WTC11 (cell line): Measurements from ENCODE around the gene FHOD3.

Experiments
- CBFB ChIP-seq: sonication (generic); formaldehyde crosslinking; IDR thresholded peaks from 2 replicates; pipeline ENCODE4 v1.8.1; 2022; ENCODE audit warnings: mild to moderate bottlenecking, low read depth, missing genetic modification reagents
- CTCF ChIP-seq: fragments of 200-600 bp; IDR thresholded peaks from 2 replicates; pipeline ENCODE4 v1.8.0; 2022; ENCODE audit warnings: antibody characterized with exemption
- ELF4 ChIP-seq: sonication (generic); formaldehyde crosslinking; IDR thresholded peaks from 2 replicates; pipeline ENCODE4 v1.8.1; 2022; ENCODE audit warnings: low read depth, mild to moderate bottlenecking, moderate library complexity, missing genetic modification reagents
- SMAD3 ChIP-seq: sonication (generic); formaldehyde crosslinking; IDR thresholded peaks from 2 replicates; pipeline ENCODE4 v1.8.0; 2022; ENCODE audit warnings: missing genetic modification reagents, mild to moderate bottlenecking, borderline replicate concordance
- USF1 ChIP-seq: sonication (generic); formaldehyde crosslinking; IDR thresholded peaks from 2 replicates; pipeline ENCODE4 v1.8.0; 2022; ENCODE audit warnings: mild to moderate bottlenecking, missing genetic modification reagents
- ZNF138 ChIP-seq: sonication (generic); formaldehyde crosslinking; conservative IDR thresholded peaks from 2 replicates; pipeline ENCODE4 v1.8.1; 2022; ENCODE audit warnings: mild to moderate bottlenecking, moderate library complexity, missing genetic modification reagents
- ZNF423 ChIP-seq: fragments of 250-450 bp; sonication (Bioruptor Pico); IDR thresholded peaks from 2 replicates; pipeline ENCODE4 v2.1.2; 2022; ENCODE audit warnings: mild to moderate bottlenecking, moderate library complexity
- TF ChIP-seq, protein P1 (sequence below): sonication (generic); formaldehyde crosslinking; IDR thresholded peaks from 2 replicates; pipeline ENCODE4 v1.8.1; 2022; ENCODE audit warnings: low read depth, missing genetic modification reagents, borderline replicate concordance

DNA sequence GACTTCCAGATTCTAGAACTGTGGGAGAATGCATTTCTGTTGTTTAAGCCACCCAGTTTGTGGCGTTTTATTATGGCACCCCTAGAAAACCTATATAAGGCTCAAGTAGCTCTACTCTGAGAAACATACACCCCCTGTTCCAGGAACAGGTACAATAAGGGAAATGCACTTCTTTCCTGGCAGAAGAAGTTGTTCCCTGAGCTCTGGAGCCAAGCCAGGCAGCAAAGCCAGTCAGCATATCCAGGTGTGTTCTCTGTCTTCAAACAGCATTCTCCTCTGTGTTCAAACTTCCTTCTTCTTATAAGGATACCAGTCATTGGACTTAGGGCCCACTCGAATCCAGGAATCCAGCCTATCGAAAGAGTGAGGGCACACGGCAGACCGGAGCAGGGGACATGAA, 434.8 kb downstream of the FHOD3 start:
- TF ChIP-seq SMAD3 (no peak), CTCF (no peak), USF1 (no peak), CBFB (CRISPR knock-in tag) (no peak), ZNF138 (no peak), ZNF423 (CRISPR knock-in tag) (no peak), ELF4 (CRISPR knock-in tag) (no peak)
- TF ChIP-seq, protein P1, sequence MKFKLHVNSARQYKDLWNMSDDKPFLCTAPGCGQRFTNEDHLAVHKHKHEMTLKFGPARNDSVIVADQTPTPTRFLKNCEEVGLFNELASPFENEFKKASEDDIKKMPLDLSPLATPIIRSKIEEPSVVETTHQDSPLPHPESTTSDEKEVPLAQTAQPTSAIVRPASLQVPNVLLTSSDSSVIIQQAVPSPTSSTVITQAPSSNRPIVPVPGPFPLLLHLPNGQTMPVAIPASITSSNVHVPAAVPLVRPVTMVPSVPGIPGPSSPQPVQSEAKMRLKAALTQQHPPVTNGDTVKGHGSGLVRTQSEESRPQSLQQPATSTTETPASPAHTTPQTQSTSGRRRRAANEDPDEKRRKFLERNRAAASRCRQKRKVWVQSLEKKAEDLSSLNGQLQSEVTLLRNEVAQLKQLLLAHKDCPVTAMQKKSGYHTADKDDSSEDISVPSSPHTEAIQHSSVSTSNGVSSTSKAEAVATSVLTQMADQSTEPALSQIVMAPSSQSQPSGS: no peak
